ENCODE results near the gene TDRD12. TPM values are rescaled to one million over a fixed set of nuclear protein-coding genes. Genes with fewer than 3 reads are reported as not detected.

The TDRD12 gene
- total RNA-seq, 2 donors from 2014 or later: 0.52 TPM; not detected in 1

DNA sequence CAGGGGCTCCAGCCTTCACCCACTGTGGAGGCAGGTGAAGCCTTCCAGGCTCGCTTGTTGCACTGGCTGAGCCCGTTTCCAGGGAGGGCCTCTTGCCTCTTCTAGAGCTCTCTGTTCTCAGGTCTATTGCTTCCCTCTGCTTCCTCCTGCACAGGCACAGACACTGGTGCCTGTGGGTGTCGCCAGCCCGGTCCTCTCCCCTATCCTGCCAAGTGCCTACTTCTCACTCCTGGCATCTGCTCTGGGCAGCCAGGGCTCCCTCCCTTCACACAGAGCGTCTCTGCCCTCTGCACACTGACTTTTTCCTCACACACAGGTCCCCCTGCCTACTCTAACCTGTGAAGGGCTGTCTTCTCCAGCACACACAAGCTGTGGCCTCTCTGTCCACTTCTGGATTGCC, 89.7 kb downstream of the TDRD12 start:
- intact Hi-C loops (cut with DNase I): no loop called here
- DNase-seq (no peak), ATAC-seq (no peak)
- peaks cover 8% of the 10 kb centered on the region for H3K4me1 ChIP-seq
- no peaks in the 10 kb centered on the region for H3K36me3 ChIP-seq (replicated peaks in 1 of 2; ENCODE audit: insufficient read depth in 1 of 2, low read depth in 2 of 2)
- no peak overlapping the region for H3K27ac ChIP-seq
- TF ChIP-seq, protein P1, sequence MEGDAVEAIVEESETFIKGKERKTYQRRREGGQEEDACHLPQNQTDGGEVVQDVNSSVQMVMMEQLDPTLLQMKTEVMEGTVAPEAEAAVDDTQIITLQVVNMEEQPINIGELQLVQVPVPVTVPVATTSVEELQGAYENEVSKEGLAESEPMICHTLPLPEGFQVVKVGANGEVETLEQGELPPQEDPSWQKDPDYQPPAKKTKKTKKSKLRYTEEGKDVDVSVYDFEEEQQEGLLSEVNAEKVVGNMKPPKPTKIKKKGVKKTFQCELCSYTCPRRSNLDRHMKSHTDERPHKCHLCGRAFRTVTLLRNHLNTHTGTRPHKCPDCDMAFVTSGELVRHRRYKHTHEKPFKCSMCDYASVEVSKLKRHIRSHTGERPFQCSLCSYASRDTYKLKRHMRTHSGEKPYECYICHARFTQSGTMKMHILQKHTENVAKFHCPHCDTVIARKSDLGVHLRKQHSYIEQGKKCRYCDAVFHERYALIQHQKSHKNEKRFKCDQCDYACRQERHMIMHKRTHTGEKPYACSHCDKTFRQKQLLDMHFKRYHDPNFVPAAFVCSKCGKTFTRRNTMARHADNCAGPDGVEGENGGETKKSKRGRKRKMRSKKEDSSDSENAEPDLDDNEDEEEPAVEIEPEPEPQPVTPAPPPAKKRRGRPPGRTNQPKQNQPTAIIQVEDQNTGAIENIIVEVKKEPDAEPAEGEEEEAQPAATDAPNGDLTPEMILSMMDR (IDR thresholded peaks at IDR 0.05): no peak
- TF ChIP-seq POLR2A (IDR thresholded peaks at IDR 0.05): no peak
- no peak overlapping the region for H3K4me3 ChIP-seq
- no peaks in the 10 kb centered on the region for H3K27me3 ChIP-seq
- H3K9me3 ChIP-seq: no peaks in the 10 kb centered on the region
- WGBS, 2 donors: 56 to 62% methylated on average over 5 of the region's 5 CpGs

DNA sequence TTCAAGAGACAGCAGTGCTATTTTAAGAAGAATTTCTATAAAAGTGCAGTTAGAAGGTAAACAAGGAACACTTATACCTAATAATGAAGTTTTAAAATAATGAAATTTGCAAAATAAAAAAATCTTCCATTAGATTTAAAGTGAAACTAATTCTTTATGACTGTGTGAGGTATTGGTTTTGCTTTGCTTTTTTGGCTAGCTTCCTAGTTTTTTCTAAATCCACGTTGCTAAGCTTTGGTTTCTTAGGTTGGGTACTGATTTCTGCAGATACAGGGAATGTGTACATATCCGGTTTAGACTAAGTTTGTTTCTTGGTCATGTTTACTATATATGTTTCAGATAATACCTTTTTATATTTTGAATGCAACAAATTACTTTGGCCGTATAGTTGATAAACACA, 90.2 kb downstream of the TDRD12 start:
- H3K4me1 ChIP-seq: peaks cover 8% of the 10 kb centered on the region
- H3K36me3 ChIP-seq (replicated peaks in 1 of 2; ENCODE audit: insufficient read depth in 1 of 2, low read depth in 2 of 2): no peaks in the 10 kb centered on the region
- 17 to 28% methylated on average over 3 of the region's 3 CpGs for WGBS, 2 donors
- H3K4me3 ChIP-seq: no peak overlapping the region
- ATAC-seq (no peak), DNase-seq (no peak)
- H3K27ac ChIP-seq: no peak overlapping the region
- no peaks in the 10 kb centered on the region for H3K9me3 ChIP-seq
- intact Hi-C loops (cut with DNase I): no loop called here
- TF ChIP-seq POLR2A (IDR thresholded peaks at IDR 0.05): no peak
- TF ChIP-seq, protein P1 (IDR thresholded peaks at IDR 0.05): no peak
- no peaks in the 10 kb centered on the region for H3K27me3 ChIP-seq

DNA sequence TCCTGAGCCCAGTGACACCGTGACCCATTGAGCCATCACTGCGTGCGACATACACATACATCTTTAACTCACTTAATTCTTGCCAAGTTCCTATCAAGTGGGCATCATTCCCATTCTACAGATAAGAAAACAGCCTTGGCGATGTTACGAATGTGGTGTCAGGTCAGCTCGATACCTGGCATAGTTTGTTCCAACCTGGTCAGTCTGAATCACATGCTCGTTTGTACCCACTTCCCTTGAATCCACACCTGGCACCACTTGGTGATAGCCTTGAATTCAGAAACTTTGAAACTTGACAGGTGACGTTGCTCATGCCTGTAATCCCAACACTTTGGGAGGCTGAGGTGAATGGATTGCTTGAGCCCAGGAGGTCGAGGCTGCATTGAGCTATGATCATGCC, 90.9 kb downstream of the TDRD12 start:
- Histone ChIP-seq H3K4me1 (peaks cover 8% of the 10 kb centered on the region), H3K27ac (no peak overlapping the region), H3K4me3 (no peak overlapping the region), H3K36me3 (replicated peaks in 1 of 2; ENCODE audit: insufficient read depth in 1 of 2, low read depth in 2 of 2) (no peaks in the 10 kb centered on the region), H3K27me3 (no peaks in the 10 kb centered on the region), H3K9me3 (no peaks in the 10 kb centered on the region)
- DNase-seq (no peak), ATAC-seq (peak; percentile 35)
- intact Hi-C loops (cut with DNase I): no loop called here
- TF ChIP-seq POLR2A (IDR thresholded peaks at IDR 0.05): no peak
- WGBS, 2 donors: 29 to 31% methylated on average over 9 of the region's 9 CpGs

DNA sequence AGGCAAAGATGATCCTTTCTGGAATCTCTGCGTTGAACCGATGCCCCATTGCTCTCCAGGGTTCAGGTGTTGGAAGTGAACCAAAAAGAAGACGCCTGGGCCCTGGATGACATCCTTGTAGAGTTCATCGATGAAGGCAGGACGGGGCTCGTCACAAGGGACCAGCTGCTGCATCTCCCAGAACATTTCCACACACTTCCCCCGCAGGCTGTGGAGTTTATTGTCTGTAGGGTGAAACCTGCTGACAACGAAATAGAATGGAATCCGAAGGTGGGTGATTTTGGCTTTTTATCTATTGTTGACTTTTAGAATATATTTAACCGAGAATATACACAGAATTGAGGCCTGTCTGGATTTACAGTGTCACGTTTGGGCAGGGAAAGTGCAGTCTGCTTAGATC, 91.6 kb downstream of the TDRD12 start:
- TF ChIP-seq POLR2A (IDR thresholded peaks at IDR 0.05): no peak
- TF ChIP-seq, protein P1 (IDR thresholded peaks at IDR 0.05): no peak
- no peak for DNase-seq
- WGBS, 2 donors: 66 to 76% methylated on average over 11 of the region's 11 CpGs

DNA sequence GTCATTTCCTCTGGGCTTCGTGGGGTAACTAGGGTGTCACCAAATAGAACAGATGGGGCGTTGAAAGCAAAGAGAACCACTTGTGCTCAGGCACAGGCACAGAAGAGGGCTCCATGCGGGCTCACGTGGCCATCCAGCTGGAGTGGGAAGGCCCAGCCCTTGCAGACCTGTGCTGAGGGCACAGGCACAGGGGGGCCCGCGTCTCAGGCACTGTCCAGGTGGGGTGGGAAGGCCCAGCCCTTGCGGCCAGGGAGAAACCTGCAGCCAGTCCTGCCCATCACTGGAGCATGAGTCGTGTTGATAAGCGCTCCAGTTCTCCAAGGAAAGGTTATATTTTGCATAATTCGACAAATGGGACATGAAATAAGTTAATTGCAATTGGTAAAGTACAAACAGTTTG, 92.5 kb downstream of the TDRD12 start:
- DNase-seq: no peak
- WGBS, 2 donors: 75 to 78% methylated on average over 10 of the region's 10 CpGs
- no peak overlapping the region for H3K27ac ChIP-seq
- no peaks in the 10 kb centered on the region for H3K36me3 ChIP-seq (replicated peaks in 1 of 2; ENCODE audit: insufficient read depth in 1 of 2, low read depth in 2 of 2)
- H3K4me1 ChIP-seq: peaks cover 8% of the 10 kb centered on the region
- no peaks in the 10 kb centered on the region for H3K27me3 ChIP-seq
- no peak for ATAC-seq
- H3K9me3 ChIP-seq: no peaks in the 10 kb centered on the region
- intact Hi-C loops (cut with DNase I): no loop called here
- H3K4me3 ChIP-seq: no peak overlapping the region
- no peak for TF ChIP-seq POLR2A (IDR thresholded peaks at IDR 0.05)
- TF ChIP-seq, protein P1 (IDR thresholded peaks at IDR 0.05): no peak

More for the DNA sequence above, 91.6 kb downstream of the TDRD12 start:
- intact Hi-C loops (cut with DNase I): no loop called here
- Histone ChIP-seq H3K27ac (no peak overlapping the region), H3K27me3 (no peaks in the 10 kb centered on the region), H3K4me1 (peaks cover 8% of the 10 kb centered on the region), H3K36me3 (replicated peaks in 1 of 2; ENCODE audit: insufficient read depth in 1 of 2, low read depth in 2 of 2) (no peaks in the 10 kb centered on the region), H3K9me3 (no peaks in the 10 kb centered on the region), H3K4me3 (no peak overlapping the region)
- ATAC-seq: no peak

All from body of pancreas (tissue), 4 donors.